H9 (cell line): Measurements from ENCODE around the gene TWSG1. TPM values are rescaled to one million over a fixed set of nuclear protein-coding genes. Genes with fewer than 3 reads are reported as not detected.

Experiments used
- DNase-seq: peaks from one replicate; pipeline ENCODE4 v3.0.0-alpha.2; 2017
- H2AFZ ChIP-seq: one replicate; pipeline ENCODE4 v1.6.1; 2013; ENCODE audit warnings: mild to moderate bottlenecking, low read length, control low read depth, moderate library complexity
- H2AK5ac ChIP-seq: 2 replicates; pipeline ENCODE4 v1.6.1; 2013; ENCODE audit warnings: low read length, control low read depth, mixed read lengths; ENCODE audit not compliant: insufficient read length
- H2BK120ac ChIP-seq: one replicate; pipeline ENCODE4 v1.6.1; 2013; ENCODE audit warnings: low read depth, mild to moderate bottlenecking, low read length, control low read depth, inconsistent platforms; ENCODE audit not compliant: poor library complexity, severe bottlenecking
- H2BK12ac ChIP-seq: 2 replicates; pipeline ENCODE4 v1.6.1; 2013; ENCODE audit warnings: low read length, control low read depth, mixed read lengths, low read depth; ENCODE audit not compliant: insufficient read length
- H2BK15ac ChIP-seq: 2 replicates; pipeline ENCODE4 v1.6.1; 2013; ENCODE audit warnings: low read depth, low read length, control low read depth
- H2BK20ac ChIP-seq: one replicate; pipeline ENCODE4 v1.6.1; 2013; ENCODE audit warnings: low read depth, mild to moderate bottlenecking, low read length, control low read depth, inconsistent platforms; ENCODE audit not compliant: poor library complexity, severe bottlenecking
- H2BK5ac ChIP-seq: 2 replicates; pipeline ENCODE4 v1.6.1; 2013; ENCODE audit warnings: low read length, control low read depth, mixed read lengths; ENCODE audit not compliant: insufficient read length
- H3K14ac ChIP-seq: 2 replicates; pipeline ENCODE4 v1.6.1; 2013; ENCODE audit warnings: low read length, control low read depth; ENCODE audit not compliant: insufficient read depth
- H3K18ac ChIP-seq: 2 replicates; pipeline ENCODE4 v1.6.1; 2013; ENCODE audit warnings: low read depth, mild to moderate bottlenecking, mixed read lengths, low read length, control low read depth; ENCODE audit not compliant: insufficient read length
- H3K23ac ChIP-seq: 2 replicates; pipeline ENCODE4 v1.6.1; 2013; ENCODE audit warnings: low read length, control low read depth, mixed read lengths, low read depth; ENCODE audit not compliant: insufficient read length
- H3K23me2 ChIP-seq: 2 replicates; pipeline ENCODE4 v1.6.1; 2013; ENCODE audit warnings: low read depth, mild to moderate bottlenecking, mixed read lengths, low read length, control low read depth; ENCODE audit not compliant: insufficient read length, poor library complexity, severe bottlenecking
- H3K27ac ChIP-seq: 2 replicates; pipeline ENCODE4 v1.5.1; 2013; ENCODE audit warnings: low read length, control low read depth, mixed read lengths, low read depth; ENCODE audit not compliant: insufficient read length
- H3K27me3 ChIP-seq: 2 replicates; pipeline ENCODE4 v1.6.1; 2013; ENCODE audit warnings: low read length, control low read depth, inconsistent platforms; ENCODE audit not compliant: insufficient read depth
- H3K4ac ChIP-seq: 2 replicates; pipeline ENCODE4 v1.6.1; 2013; ENCODE audit warnings: low read depth, mild to moderate bottlenecking, control low read depth, inconsistent platforms, low read length, moderate library complexity
- H3K4me1 ChIP-seq: 2 replicates; pipeline ENCODE4 v1.6.1; 2013; ENCODE audit warnings: low read length, control low read depth, inconsistent platforms; ENCODE audit not compliant: insufficient read depth
- H3K4me2 ChIP-seq: 2 replicates; pipeline ENCODE4 v1.6.1; 2013; ENCODE audit warnings: low read length, control low read depth, mixed read lengths; ENCODE audit not compliant: insufficient read length, insufficient read depth
- H3K56ac ChIP-seq: 2 replicates; pipeline ENCODE4 v1.6.1; 2013; ENCODE audit warnings: low read depth, mild to moderate bottlenecking, mixed read lengths, low read length, control low read depth; ENCODE audit not compliant: insufficient read length
- H3K79me1 ChIP-seq: 2 replicates; pipeline ENCODE4 v1.6.1; 2013; ENCODE audit warnings: low read depth, mild to moderate bottlenecking, moderate library complexity, low read length, control low read depth, inconsistent platforms; ENCODE audit not compliant: insufficient read depth, poor library complexity, severe bottlenecking
- H3K79me2 ChIP-seq: 2 replicates; pipeline ENCODE4 v1.6.1; 2013; ENCODE audit warnings: low read length, control low read depth, inconsistent platforms; ENCODE audit not compliant: insufficient read depth
- H3K9ac ChIP-seq: 2 replicates; pipeline ENCODE4 v1.6.1; 2013; ENCODE audit warnings: low read length, control low read depth, mixed read lengths; ENCODE audit not compliant: insufficient read length; ENCODE audit errors: extremely low read depth
- H3K9me3 ChIP-seq: one replicate; pipeline ENCODE4 v1.6.1; 2013; ENCODE audit warnings: low read depth, low read length, inconsistent platforms; ENCODE audit not compliant: control insufficient read depth
- H3T11ph ChIP-seq: one replicate; pipeline ENCODE4 v1.6.1; 2013; ENCODE audit warnings: mild to moderate bottlenecking, low read length, control low read depth, inconsistent platforms
- H4K20me1 ChIP-seq: one replicate; pipeline ENCODE4 v1.6.1; 2013; ENCODE audit not compliant: control insufficient read depth, insufficient read length, insufficient read depth
- H4K5ac ChIP-seq: 2 replicates; pipeline ENCODE4 v1.6.1; 2013; ENCODE audit warnings: low read depth, mild to moderate bottlenecking, mixed read lengths, low read length, control low read depth; ENCODE audit not compliant: insufficient read length
- H4K8ac ChIP-seq: replicated peaks from 2 replicates; pipeline ENCODE4 v1.6.1; 2013; ENCODE audit warnings: low read length, control low read depth, mixed read lengths, low read depth; ENCODE audit not compliant: insufficient read length
- H4K91ac ChIP-seq: 2 replicates; pipeline ENCODE4 v1.6.1; 2013; ENCODE audit warnings: low read depth, mild to moderate bottlenecking, moderate library complexity, mixed read lengths, low read length, control low read depth; ENCODE audit not compliant: insufficient read length
- H3K27ac Mint-ChIP-seq, 3 experiments: 2 replicates in 2 of 3; 3 replicates in 1 of 3; pipeline ENCODE4 v1.8.0; 2020 to 2021; ENCODE audit warnings: mixed read lengths in 3 of 3, mild to moderate bottlenecking in 1 of 3, moderate library complexity in 1 of 3
- H3K27me3 Mint-ChIP-seq: 2 replicates; pipeline ENCODE4 v1.8.0; 2021; ENCODE audit warnings: low read depth, mild to moderate bottlenecking, moderate library complexity, mixed read lengths
- H3K36me3 Mint-ChIP-seq, 3 experiments: 2 replicates in 2 of 3; 3 replicates in 1 of 3; pipeline ENCODE4 v1.8.0; 2020 to 2021; ENCODE audit warnings: low read depth in 3 of 3, mixed read lengths in 3 of 3; ENCODE audit not compliant: insufficient read depth in 1 of 3
- H3K4me1 Mint-ChIP-seq, 2 experiments: 2 replicates each; pipeline ENCODE4 v1.8.0; 2020; ENCODE audit warnings: mixed read lengths in 2 of 2
- H3K4me3 Mint-ChIP-seq, 2 experiments: 2 replicates in 1 of 2; 3 replicates in 1 of 2; pipeline ENCODE4 v1.8.0; 2020 to 2021; ENCODE audit warnings: mild to moderate bottlenecking in 2 of 2, mixed read lengths in 2 of 2, moderate library complexity in 1 of 2
- H3K9me3 Mint-ChIP-seq, 2 experiments: 2 replicates in 1 of 2; 3 replicates in 1 of 2; pipeline ENCODE4 v1.8.0; 2020; ENCODE audit warnings: mild to moderate bottlenecking in 2 of 2, mixed read lengths in 2 of 2, moderate library complexity in 1 of 2
- WGBS: extraction: QIAGEN DNeasy Blood & Tissue Kit; methylation state at CpG from one replicate; pipeline ENCODE4 v1.1.7; 2013; ENCODE audit warnings: missing lambda C conversion rate, low lambda C conversion rate, mixed read lengths; ENCODE audit not compliant: insufficient read length; ENCODE audit errors: extremely low coverage; 5-methylcytosine and 5-hydroxymethylcytosine counted together
- total RNA-seq: library from RNA; stranded (reverse); gene quantifications from 2 replicates; pipeline ENCODE4 v1.2.1, GENCODE V29; 2021
- TF ChIP-seq, protein P1 (sequence below): fragments of 200-600 bp; sonication (generic); conservative IDR thresholded peaks from 3 replicates; pipeline ENCODE4 v1.8.0; 2021; ENCODE audit warnings: antibody characterized with exemption, mild to moderate bottlenecking

Gene TWSG1
- total RNA-seq, 1 experiment from 2014 or later = 25.7 TPM

DNA sequence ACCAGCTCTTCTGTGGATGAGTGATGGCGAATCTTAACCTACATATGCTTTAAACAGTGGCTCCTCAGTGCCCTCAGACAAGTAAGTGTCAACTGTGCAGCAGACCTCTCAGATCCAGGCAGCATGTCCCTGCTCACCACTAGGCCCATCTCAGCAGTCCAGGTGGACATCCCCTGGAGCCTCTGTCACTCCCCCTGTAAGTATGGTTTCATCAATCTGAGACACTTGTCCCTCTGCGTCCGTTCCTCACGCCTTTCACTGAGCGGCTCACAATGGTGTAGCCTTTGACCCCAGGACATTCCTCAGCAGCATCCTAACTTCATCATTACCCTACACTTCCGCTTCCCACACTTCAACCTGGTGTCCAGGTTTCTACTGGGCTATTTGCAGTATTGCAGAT, 71.4 kb downstream of the TWSG1 start:
- no peak overlapping the region for H2BK15ac ChIP-seq
- no peak overlapping the region for H3K23ac ChIP-seq
- DNase-seq = no peak
- H3K79me2 ChIP-seq = no peaks in the 10 kb centered on the region
- H3K27me3 Mint-ChIP-seq = no peaks in the 10 kb centered on the region
- H3K4me1 ChIP-seq = no peaks in the 10 kb centered on the region
- TF ChIP-seq, protein P1, sequence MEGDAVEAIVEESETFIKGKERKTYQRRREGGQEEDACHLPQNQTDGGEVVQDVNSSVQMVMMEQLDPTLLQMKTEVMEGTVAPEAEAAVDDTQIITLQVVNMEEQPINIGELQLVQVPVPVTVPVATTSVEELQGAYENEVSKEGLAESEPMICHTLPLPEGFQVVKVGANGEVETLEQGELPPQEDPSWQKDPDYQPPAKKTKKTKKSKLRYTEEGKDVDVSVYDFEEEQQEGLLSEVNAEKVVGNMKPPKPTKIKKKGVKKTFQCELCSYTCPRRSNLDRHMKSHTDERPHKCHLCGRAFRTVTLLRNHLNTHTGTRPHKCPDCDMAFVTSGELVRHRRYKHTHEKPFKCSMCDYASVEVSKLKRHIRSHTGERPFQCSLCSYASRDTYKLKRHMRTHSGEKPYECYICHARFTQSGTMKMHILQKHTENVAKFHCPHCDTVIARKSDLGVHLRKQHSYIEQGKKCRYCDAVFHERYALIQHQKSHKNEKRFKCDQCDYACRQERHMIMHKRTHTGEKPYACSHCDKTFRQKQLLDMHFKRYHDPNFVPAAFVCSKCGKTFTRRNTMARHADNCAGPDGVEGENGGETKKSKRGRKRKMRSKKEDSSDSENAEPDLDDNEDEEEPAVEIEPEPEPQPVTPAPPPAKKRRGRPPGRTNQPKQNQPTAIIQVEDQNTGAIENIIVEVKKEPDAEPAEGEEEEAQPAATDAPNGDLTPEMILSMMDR = no peak
- no peak overlapping the region for H3K14ac ChIP-seq
- peak overlapping the region in 1 of 3 experiments; percentile 21; a peak in 1 of 7 replicates for H3K27ac Mint-ChIP-seq
- H3K4me1 Mint-ChIP-seq = peaks cover 3 to 6% of the 10 kb centered on the region in 2 experiments; a peak in 3 of 4 replicates
- peaks cover 4 to 7% (median 5%) of the 10 kb centered on the region in 3 experiments; a peak in 6 of 7 replicates for H3K36me3 Mint-ChIP-seq
- H3K4me3 Mint-ChIP-seq = no peak overlapping the region
- no peak overlapping the region for H3K56ac ChIP-seq
- no peak overlapping the region for H2AK5ac ChIP-seq
- H3K9me3 ChIP-seq = no peaks in the 10 kb centered on the region
- no peak overlapping the region for H4K5ac ChIP-seq
- H2BK120ac ChIP-seq = no peak overlapping the region
- H2BK12ac ChIP-seq = no peak overlapping the region
- H3K79me1 ChIP-seq = no peaks in the 10 kb centered on the region
- no peak overlapping the region for H4K91ac ChIP-seq
- H4K20me1 ChIP-seq = no peaks in the 10 kb centered on the region
- no peak overlapping the region for H3K4me2 ChIP-seq
- H3K18ac ChIP-seq = no peak overlapping the region
- no peak overlapping the region for H3T11ph ChIP-seq
- no peaks in the 10 kb centered on the region for H3K27me3 ChIP-seq
- H3K9me3 Mint-ChIP-seq = peaks cover 0 to 3% of the 10 kb centered on the region in 2 experiments; a peak in 4 of 5 replicates
- no CpG with 5 or more reads among the region's 6 CpGs for WGBS
- H3K23me2 ChIP-seq = no peaks in the 10 kb centered on the region
- no peak overlapping the region for H3K4ac ChIP-seq
- no peak overlapping the region for H2BK5ac ChIP-seq
- H3K27ac ChIP-seq = no peak overlapping the region
- no peak overlapping the region for H3K9ac ChIP-seq
- H4K8ac ChIP-seq = no peak overlapping the region
- no peak overlapping the region for H2AFZ ChIP-seq
- H2BK20ac ChIP-seq = no peak overlapping the region
